ENCODE results near the gene NDUFA6.
"Not testable (repeated sequence)": the region's sequence is repeated elsewhere in the genome, so short reads cannot be mapped to it uniquely, and the experiment has no call there.

DNA sequence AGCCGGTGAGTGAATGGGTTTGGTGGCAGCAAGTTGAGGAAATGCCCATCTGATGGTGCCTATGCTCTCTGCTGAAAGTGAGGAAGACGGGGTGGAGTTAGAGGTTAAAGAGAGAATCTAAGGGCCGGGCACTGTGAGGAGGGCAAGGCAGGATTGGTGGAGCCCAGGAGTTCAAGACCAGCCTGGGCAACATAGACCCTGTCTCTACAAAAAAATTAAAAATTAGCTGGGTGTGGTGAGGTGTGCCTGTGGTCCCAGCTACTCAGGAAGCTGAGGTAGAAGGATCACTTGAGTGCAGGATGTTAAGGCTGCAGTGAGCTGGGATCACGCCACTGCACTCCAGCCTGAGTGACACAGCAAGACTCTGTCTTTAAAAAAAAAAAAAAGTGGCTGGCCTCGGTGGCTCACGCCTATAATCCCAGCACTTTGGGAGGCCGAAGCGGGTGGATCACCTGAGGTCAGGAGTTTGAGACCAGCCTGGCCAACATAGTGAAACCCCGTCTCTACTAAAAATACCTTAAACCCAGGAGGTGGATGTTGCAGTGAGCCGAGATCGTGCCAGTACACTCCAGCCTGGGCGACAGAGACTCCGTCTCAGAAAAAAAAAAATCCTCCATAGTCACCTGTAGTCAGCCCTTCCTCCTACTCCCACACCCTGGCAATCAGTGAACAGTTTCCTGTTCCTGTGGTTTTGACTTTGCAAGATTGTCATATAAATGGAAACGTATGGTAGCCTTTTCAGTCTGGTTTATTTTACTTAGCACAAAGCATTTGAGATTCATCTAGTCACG, 29.9 kb upstream of the NDUFA6 start:
- TF ChIP-seq ZFP30 (CRISPR knock-in tag; IDR thresholded peaks at IDR 0.05); ZNF8 (CRISPR knock-in tag; IDR thresholded peaks at IDR 0.05); PPARA (CRISPR knock-in tag; IDR thresholded peaks at IDR 0.05; ENCODE audit: borderline replicate concordance); CSDC2 (CRISPR knock-in tag; IDR thresholded peaks at IDR 0.05); SNAI2 (CRISPR knock-in tag; IDR thresholded peaks at IDR 0.05); ARNTL (CRISPR knock-in tag; IDR thresholded peaks at IDR 0.05; ENCODE audit: borderline replicate concordance, low read depth); ESRRG (CRISPR knock-in tag; IDR thresholded peaks at IDR 0.05); TCF4 (CRISPR knock-in tag; IDR thresholded peaks at IDR 0.05; ENCODE audit: borderline replicate concordance); ISL1 (CRISPR knock-in tag; IDR thresholded peaks at IDR 0.05); ZNF70 (CRISPR knock-in tag; IDR thresholded peaks at IDR 0.05): not testable (repeated sequence)
- TF ChIP-seq, protein P1, sequence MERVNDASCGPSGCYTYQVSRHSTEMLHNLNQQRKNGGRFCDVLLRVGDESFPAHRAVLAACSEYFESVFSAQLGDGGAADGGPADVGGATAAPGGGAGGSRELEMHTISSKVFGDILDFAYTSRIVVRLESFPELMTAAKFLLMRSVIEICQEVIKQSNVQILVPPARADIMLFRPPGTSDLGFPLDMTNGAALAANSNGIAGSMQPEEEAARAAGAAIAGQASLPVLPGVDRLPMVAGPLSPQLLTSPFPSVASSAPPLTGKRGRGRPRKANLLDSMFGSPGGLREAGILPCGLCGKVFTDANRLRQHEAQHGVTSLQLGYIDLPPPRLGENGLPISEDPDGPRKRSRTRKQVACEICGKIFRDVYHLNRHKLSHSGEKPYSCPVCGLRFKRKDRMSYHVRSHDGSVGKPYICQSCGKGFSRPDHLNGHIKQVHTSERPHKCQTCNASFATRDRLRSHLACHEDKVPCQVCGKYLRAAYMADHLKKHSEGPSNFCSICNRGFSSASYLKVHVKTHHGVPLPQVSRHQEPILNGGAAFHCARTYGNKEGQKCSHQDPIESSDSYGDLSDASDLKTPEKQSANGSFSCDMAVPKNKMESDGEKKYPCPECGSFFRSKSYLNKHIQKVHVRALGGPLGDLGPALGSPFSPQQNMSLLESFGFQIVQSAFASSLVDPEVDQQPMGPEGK (CRISPR knock-in tag; IDR thresholded peaks at IDR 0.05; ENCODE audit: borderline replicate concordance), result not testable (repeated sequence)
- TF ChIP-seq, protein P2, sequence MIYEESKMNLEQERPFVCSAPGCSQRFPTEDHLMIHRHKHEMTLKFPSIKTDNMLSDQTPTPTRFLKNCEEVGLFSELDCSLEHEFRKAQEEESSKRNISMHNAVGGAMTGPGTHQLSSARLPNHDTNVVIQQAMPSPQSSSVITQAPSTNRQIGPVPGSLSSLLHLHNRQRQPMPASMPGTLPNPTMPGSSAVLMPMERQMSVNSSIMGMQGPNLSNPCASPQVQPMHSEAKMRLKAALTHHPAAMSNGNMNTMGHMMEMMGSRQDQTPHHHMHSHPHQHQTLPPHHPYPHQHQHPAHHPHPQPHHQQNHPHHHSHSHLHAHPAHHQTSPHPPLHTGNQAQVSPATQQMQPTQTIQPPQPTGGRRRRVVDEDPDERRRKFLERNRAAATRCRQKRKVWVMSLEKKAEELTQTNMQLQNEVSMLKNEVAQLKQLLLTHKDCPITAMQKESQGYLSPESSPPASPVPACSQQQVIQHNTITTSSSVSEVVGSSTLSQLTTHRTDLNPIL (CRISPR knock-in tag; IDR thresholded peaks at IDR 0.05; ENCODE audit: low read depth), result not testable (repeated sequence)
